ENCODE measurements around the gene LDHA. TPM values are rescaled to one million over a fixed set of nuclear protein-coding genes. Genes with fewer than 3 reads are reported as not detected.

The LDHA gene
- total and polyA plus RNA-seq, 9 of the 15 experiments (the other 6 are each of a cell fraction or from before 2014, with no cell fraction given), result 535 to 3,001 (median 926) TPM

DNA sequence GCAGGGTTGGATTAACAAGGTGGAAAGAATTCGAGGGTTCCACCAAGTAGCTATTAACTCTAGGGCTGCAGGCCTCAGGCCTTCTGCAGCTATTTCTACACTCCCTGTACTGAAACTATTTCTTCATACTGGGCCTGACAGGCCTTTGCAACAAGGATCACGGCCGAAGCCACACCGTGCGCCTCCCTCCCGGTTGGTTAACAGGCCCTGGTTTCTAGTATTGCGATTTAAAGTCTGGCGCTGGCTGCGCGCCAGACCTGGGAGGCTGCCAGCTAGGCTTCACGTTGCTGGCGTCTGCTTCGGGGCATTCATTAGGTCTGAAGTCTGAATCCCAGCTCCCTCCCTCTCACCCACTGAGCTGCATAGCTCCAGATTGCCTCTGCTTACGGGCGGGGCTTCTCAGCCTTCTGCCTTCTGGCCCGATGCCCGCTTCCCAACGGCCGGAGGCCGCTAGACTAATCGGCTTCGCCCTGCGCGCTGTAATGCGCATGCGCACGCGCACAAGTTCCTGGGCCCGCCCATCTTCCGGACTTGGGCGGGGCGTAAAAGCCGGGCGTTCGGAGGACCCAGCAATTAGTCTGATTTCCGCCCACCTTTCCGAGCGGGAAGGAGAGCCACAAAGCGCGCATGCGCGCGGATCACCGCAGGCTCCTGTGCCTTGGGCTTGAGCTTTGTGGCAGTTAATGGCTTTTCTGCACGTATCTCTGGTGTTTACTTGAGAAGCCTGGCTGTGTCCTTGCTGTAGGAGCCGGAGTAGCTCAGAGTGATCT, 1.6 kb downstream of the LDHA start (continued):
- TF ChIP-seq SRSF3 (IDR thresholded peaks at IDR 0.05; ENCODE audit: insufficient read depth, low read length) (no peak), BRCA1 (IDR thresholded peaks at IDR 0.05) (no peak), BRCA1 (CRISPR knock-in tag; IDR thresholded peaks at IDR 0.05) (no peak), CHD4 (IDR thresholded peaks at IDR 0.05; ENCODE audit: insufficient read depth, insufficient replicate concordance, low read depth, low read length, poor library complexity, severe bottlenecking) (no peak), NFIX (CRISPR knock-in tag; IDR thresholded peaks at IDR 0.05; ENCODE audit: low read depth) (peak; percentile 56), ZNF583 (CRISPR knock-in tag; IDR thresholded peaks at IDR 0.05) (no peak), NCOA4 (IDR thresholded peaks at IDR 0.05; ENCODE audit: partially characterized antibody) (no peak), EGR1 (conservative IDR thresholded peaks at IDR 0.05) (peak; percentile 86), FOXJ2 (tag; IDR thresholded peaks at IDR 0.05) (no peak), ZNF165 (CRISPR knock-in tag; IDR thresholded peaks at IDR 0.05; ENCODE audit: borderline replicate concordance) (no peak), BCL6 (CRISPR knock-in tag; IDR thresholded peaks at IDR 0.05) (no peak), L3MBTL2 (IDR thresholded peaks at IDR 0.05) (peak; percentile 32; the same call in 1 of the 2 replicates), GTF2F1 (IDR thresholded peaks at IDR 0.05; ENCODE audit: low read depth, low read length) (no peak), CBFA2T2 (conservative IDR thresholded peaks at IDR 0.05) (no peak), RBM17 (IDR thresholded peaks at IDR 0.05; ENCODE audit: borderline replicate concordance, low read depth, low read length) (no peak), SP1 (CRISPR knock-in tag; IDR thresholded peaks at IDR 0.05) (peak; percentile 76), ZNF253 (CRISPR knock-in tag; conservative IDR thresholded peaks at IDR 0.05) (no peak), NR2C2 (CRISPR knock-in tag; IDR thresholded peaks at IDR 0.05) (peak; percentile 33; the same call in 1 of the 2 replicates), NR2C2 (tag; IDR thresholded peaks at IDR 0.05) (peak; percentile 50; the same call in 1 of the 2 replicates), SMARCA4 (IDR thresholded peaks at IDR 0.05) (no peak; the same call in 1 of the 2 replicates), GATAD2A (IDR thresholded peaks at IDR 0.05) (no peak)
- TF ChIP-seq, protein P1, sequence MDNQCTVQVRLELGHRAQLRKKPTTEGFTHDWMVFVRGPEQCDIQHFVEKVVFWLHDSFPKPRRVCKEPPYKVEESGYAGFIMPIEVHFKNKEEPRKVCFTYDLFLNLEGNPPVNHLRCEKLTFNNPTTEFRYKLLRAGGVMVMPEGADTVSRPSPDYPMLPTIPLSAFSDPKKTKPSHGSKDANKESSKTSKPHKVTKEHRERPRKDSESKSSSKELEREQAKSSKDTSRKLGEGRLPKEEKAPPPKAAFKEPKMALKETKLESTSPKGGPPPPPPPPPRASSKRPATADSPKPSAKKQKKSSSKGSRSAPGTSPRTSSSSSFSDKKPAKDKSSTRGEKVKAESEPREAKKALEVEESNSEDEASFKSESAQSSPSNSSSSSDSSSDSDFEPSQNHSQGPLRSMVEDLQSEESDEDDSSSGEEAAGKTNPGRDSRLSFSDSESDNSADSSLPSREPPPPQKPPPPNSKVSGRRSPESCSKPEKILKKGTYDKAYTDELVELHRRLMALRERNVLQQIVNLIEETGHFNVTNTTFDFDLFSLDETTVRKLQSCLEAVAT (IDR thresholded peaks at IDR 0.05), result no peak
- TF ChIP-seq, protein P2, sequence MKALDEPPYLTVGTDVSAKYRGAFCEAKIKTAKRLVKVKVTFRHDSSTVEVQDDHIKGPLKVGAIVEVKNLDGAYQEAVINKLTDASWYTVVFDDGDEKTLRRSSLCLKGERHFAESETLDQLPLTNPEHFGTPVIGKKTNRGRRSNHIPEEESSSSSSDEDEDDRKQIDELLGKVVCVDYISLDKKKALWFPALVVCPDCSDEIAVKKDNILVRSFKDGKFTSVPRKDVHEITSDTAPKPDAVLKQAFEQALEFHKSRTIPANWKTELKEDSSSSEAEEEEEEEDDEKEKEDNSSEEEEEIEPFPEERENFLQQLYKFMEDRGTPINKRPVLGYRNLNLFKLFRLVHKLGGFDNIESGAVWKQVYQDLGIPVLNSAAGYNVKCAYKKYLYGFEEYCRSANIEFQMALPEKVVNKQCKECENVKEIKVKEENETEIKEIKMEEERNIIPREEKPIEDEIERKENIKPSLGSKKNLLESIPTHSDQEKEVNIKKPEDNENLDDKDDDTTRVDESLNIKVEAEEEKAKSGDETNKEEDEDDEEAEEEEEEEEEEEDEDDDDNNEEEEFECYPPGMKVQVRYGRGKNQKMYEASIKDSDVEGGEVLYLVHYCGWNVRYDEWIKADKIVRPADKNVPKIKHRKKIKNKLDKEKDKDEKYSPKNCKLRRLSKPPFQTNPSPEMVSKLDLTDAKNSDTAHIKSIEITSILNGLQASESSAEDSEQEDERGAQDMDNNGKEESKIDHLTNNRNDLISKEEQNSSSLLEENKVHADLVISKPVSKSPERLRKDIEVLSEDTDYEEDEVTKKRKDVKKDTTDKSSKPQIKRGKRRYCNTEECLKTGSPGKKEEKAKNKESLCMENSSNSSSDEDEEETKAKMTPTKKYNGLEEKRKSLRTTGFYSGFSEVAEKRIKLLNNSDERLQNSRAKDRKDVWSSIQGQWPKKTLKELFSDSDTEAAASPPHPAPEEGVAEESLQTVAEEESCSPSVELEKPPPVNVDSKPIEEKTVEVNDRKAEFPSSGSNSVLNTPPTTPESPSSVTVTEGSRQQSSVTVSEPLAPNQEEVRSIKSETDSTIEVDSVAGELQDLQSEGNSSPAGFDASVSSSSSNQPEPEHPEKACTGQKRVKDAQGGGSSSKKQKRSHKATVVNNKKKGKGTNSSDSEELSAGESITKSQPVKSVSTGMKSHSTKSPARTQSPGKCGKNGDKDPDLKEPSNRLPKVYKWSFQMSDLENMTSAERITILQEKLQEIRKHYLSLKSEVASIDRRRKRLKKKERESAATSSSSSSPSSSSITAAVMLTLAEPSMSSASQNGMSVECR (CRISPR knock-in tag; IDR thresholded peaks at IDR 0.05), result no peak
- TF ChIP-seq, protein P3, sequence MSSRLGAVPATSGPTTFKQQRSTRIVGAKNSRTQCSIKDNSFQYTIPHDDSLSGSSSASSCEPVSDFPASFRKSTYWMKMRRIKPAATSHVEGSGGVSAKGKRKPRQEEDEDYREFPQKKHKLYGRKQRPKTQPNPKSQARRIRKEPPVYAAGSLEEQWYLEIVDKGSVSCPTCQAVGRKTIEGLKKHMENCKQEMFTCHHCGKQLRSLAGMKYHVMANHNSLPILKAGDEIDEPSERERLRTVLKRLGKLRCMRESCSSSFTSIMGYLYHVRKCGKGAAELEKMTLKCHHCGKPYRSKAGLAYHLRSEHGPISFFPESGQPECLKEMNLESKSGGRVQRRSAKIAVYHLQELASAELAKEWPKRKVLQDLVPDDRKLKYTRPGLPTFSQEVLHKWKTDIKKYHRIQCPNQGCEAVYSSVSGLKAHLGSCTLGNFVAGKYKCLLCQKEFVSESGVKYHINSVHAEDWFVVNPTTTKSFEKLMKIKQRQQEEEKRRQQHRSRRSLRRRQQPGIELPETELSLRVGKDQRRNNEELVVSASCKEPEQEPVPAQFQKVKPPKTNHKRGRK (tag; IDR thresholded peaks at IDR 0.05), result no peak
